Measurements from ENCODE around the gene FCF1. TPM values are rescaled to one million over a fixed set of nuclear protein-coding genes. Genes with fewer than 3 reads are reported as not detected.

Gene FCF1
- total RNA-seq, 1 donor from 2014 or later: 64.1 TPM

DNA sequence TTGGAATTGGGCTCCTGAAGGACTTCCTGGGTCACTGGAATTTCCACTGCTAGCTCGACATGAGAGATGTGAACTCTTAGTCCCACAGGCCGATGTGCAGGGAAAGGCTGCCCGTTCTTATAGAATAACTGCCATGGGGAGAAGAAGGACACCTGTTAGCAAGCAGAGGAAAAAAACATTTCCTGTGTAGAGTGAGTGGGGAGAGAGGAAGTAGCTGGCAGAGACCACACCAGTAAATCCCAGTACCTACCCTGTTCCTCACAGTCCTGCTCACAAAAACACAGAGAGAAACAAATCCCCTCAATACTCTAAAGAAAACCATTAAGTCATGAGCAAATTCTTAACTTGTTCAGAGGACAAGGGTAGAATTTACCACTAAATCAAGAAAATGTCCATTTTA, 29.5 kb upstream of the FCF1 start:
- no peak overlapping the region for H3K4me3 Mint-ChIP-seq (ENCODE audit: unreplicated experiment)
- Histone ChIP-seq H3K79me2 (ENCODE audit: insufficient read depth, low read length) (no peaks in the 10 kb centered on the region), H4K20me1 (ENCODE audit: insufficient read depth, low read length) (peaks cover 17% of the 10 kb centered on the region), H3K4me1 (ENCODE audit: insufficient read depth, low read length) (no peaks in the 10 kb centered on the region), H3K9ac (ENCODE audit: low read length) (no peak overlapping the region), H3K36me3 (ENCODE audit: insufficient read depth, low read length) (peaks cover 37% of the 10 kb centered on the region), H3K27ac (ENCODE audit: low read depth, low read length) (no peak overlapping the region), H3K4me2 (ENCODE audit: low read length) (no peak overlapping the region), H3K4me3 (ENCODE audit: insufficient read depth, low read depth, low read length) (no peak overlapping the region), H3K9me3 (ENCODE audit: insufficient read depth, low read depth, low read length) (no peaks in the 10 kb centered on the region), H2AFZ (ENCODE audit: low read depth, low read length) (no peak overlapping the region), H3K27me3 (ENCODE audit: insufficient read depth, low read length) (no peaks in the 10 kb centered on the region)
- TF ChIP-seq, protein P1, sequence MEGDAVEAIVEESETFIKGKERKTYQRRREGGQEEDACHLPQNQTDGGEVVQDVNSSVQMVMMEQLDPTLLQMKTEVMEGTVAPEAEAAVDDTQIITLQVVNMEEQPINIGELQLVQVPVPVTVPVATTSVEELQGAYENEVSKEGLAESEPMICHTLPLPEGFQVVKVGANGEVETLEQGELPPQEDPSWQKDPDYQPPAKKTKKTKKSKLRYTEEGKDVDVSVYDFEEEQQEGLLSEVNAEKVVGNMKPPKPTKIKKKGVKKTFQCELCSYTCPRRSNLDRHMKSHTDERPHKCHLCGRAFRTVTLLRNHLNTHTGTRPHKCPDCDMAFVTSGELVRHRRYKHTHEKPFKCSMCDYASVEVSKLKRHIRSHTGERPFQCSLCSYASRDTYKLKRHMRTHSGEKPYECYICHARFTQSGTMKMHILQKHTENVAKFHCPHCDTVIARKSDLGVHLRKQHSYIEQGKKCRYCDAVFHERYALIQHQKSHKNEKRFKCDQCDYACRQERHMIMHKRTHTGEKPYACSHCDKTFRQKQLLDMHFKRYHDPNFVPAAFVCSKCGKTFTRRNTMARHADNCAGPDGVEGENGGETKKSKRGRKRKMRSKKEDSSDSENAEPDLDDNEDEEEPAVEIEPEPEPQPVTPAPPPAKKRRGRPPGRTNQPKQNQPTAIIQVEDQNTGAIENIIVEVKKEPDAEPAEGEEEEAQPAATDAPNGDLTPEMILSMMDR (IDR thresholded peaks at IDR 0.05; ENCODE audit: insufficient read depth, low read depth, low read length): no peak
- TF ChIP-seq EZH2 (IDR thresholded peaks at IDR 0.05; ENCODE audit: insufficient read depth, low read length): no peak
- no peaks in the 10 kb centered on the region for H3K9me3 Mint-ChIP-seq (ENCODE audit: unreplicated experiment)
- H3K27ac Mint-ChIP-seq (ENCODE audit: unreplicated experiment): no peak overlapping the region
- H3K36me3 Mint-ChIP-seq (ENCODE audit: low read depth, unreplicated experiment): peaks cover 38% of the 10 kb centered on the region
- no peaks in the 10 kb centered on the region for H3K27me3 Mint-ChIP-seq (ENCODE audit: low read depth, unreplicated experiment)
- FAIRE-seq: no peak
- DNase-seq (ENCODE audit: low read depth): no peak
- H3K4me1 Mint-ChIP-seq (ENCODE audit: low read depth, unreplicated experiment): peaks cover 7% of the 10 kb centered on the region

DNA sequence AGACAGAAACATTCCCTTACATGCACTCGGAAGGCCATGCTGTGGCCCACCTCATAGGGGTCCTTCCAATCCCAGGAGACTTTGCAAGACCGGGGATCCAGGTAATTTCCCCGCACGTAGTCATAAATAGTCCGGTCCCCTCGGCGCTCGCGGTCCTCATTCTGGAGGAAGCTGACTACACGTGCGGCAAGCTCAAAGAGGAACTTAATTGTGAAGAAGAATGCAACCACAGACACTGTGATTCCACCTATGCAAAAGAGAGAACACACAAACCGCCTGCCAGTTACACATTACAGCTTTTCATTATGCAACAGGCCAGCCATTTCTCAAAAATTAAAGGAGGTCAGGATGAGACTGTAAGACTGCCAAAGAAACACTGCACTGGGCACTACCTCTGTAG, 28.5 kb upstream of the FCF1 start:
- no peak for TF ChIP-seq EZH2 (IDR thresholded peaks at IDR 0.05; ENCODE audit: insufficient read depth, low read length)
- TF ChIP-seq, protein P1 (IDR thresholded peaks at IDR 0.05; ENCODE audit: insufficient read depth, low read depth, low read length): no peak
- peaks cover 43% of the 10 kb centered on the region for H3K36me3 Mint-ChIP-seq (ENCODE audit: low read depth, unreplicated experiment)
- peaks cover 37% of the 10 kb centered on the region for H3K36me3 ChIP-seq (ENCODE audit: insufficient read depth, low read length)

DNA sequence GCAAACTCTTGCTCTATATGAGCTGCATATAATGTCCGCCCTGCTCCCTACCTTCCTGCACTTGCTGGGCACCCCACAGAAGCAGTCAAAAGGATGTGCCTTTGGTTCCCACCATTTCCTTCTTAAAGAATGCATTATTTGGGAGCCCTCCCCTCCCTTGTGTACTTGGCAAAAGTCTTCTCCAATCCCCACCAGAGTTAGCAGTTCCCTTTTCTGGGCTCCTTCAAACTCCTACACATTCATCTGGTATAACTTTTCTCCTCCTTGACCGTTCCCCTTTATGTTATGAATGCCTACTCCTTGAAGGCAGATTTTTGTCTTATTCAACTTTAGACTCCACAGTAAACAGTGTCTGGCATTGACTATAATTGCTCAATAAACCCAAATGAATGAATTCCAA, 27.9 kb upstream of the FCF1 start:
- FAIRE-seq (no peak), DNase-seq (ENCODE audit: low read depth) (no peak)
- no peak overlapping the region for H3K27ac Mint-ChIP-seq (ENCODE audit: unreplicated experiment)
- H3K9me3 Mint-ChIP-seq (ENCODE audit: unreplicated experiment): no peaks in the 10 kb centered on the region
- peaks cover 17% of the 10 kb centered on the region for H4K20me1 ChIP-seq (ENCODE audit: insufficient read depth, low read length)
- H3K27me3 Mint-ChIP-seq (ENCODE audit: low read depth, unreplicated experiment): no peaks in the 10 kb centered on the region
- TF ChIP-seq, protein P1 (IDR thresholded peaks at IDR 0.05; ENCODE audit: insufficient read depth, low read depth, low read length): no peak
- no peak for TF ChIP-seq EZH2 (IDR thresholded peaks at IDR 0.05; ENCODE audit: insufficient read depth, low read length)
- H3K4me1 Mint-ChIP-seq (ENCODE audit: low read depth, unreplicated experiment): peaks cover 7% of the 10 kb centered on the region
- no peak overlapping the region for H2AFZ ChIP-seq (ENCODE audit: low read depth, low read length)
- H3K9me3 ChIP-seq (ENCODE audit: insufficient read depth, low read depth, low read length): no peaks in the 10 kb centered on the region
- H3K4me1 ChIP-seq (ENCODE audit: insufficient read depth, low read length): no peaks in the 10 kb centered on the region
- H3K36me3 Mint-ChIP-seq (ENCODE audit: low read depth, unreplicated experiment): peaks cover 42% of the 10 kb centered on the region
- H3K36me3 ChIP-seq (ENCODE audit: insufficient read depth, low read length): peaks cover 37% of the 10 kb centered on the region
- no peak overlapping the region for H3K4me2 ChIP-seq (ENCODE audit: low read length)
- H3K27ac ChIP-seq (ENCODE audit: low read depth, low read length): no peak overlapping the region
- no peaks in the 10 kb centered on the region for H3K79me2 ChIP-seq (ENCODE audit: insufficient read depth, low read length)
- H3K27me3 ChIP-seq (ENCODE audit: insufficient read depth, low read length): no peaks in the 10 kb centered on the region
- H3K9ac ChIP-seq (ENCODE audit: low read length): no peak overlapping the region
- H3K4me3 Mint-ChIP-seq (ENCODE audit: unreplicated experiment): no peak overlapping the region
- H3K4me3 ChIP-seq (ENCODE audit: insufficient read depth, low read depth, low read length): no peak overlapping the region

More for the DNA sequence above, 28.5 kb upstream of the FCF1 start:
- H3K9ac ChIP-seq (ENCODE audit: low read length): no peak overlapping the region
- DNase-seq (ENCODE audit: low read depth): no peak
- Mint-ChIP-seq H3K4me3 (ENCODE audit: unreplicated experiment) (no peak overlapping the region), H3K4me1 (ENCODE audit: low read depth, unreplicated experiment) (peaks cover 7% of the 10 kb centered on the region), H3K9me3 (ENCODE audit: unreplicated experiment) (no peaks in the 10 kb centered on the region), H3K27ac (ENCODE audit: unreplicated experiment) (no peak overlapping the region), H3K27me3 (ENCODE audit: low read depth, unreplicated experiment) (no peaks in the 10 kb centered on the region)
- no peak overlapping the region for H3K27ac ChIP-seq (ENCODE audit: low read depth, low read length)
- H3K27me3 ChIP-seq (ENCODE audit: insufficient read depth, low read length): no peaks in the 10 kb centered on the region
- FAIRE-seq: no peak
- no peaks in the 10 kb centered on the region for H3K9me3 ChIP-seq (ENCODE audit: insufficient read depth, low read depth, low read length)
- H3K4me2 ChIP-seq (ENCODE audit: low read length): no peak overlapping the region
- H3K4me1 ChIP-seq (ENCODE audit: insufficient read depth, low read length): no peaks in the 10 kb centered on the region
- no peaks in the 10 kb centered on the region for H3K79me2 ChIP-seq (ENCODE audit: insufficient read depth, low read length)
- H3K4me3 ChIP-seq (ENCODE audit: insufficient read depth, low read depth, low read length): no peak overlapping the region
- peaks cover 17% of the 10 kb centered on the region for H4K20me1 ChIP-seq (ENCODE audit: insufficient read depth, low read length)
- no peak overlapping the region for H2AFZ ChIP-seq (ENCODE audit: low read depth, low read length)
